HG03135 (cell line): Measurements from ENCODE around the gene TMEM222.

Source experiments
- ATAC-seq: cut with Tn5 transposase; IDR thresholded peaks from one replicate; pipeline ENCODE4 v1.9.1; 2021; ENCODE audit warnings: mild to moderate bottlenecking, moderate library complexity; ENCODE audit not compliant: unreplicated experiment

TMEM222 gene

GRCh38 chr1:27358038-27358927, 36.3 kb downstream of the TMEM222 start:
- ATAC-seq, result no peak

- ATAC-seq, result no peak
These were observed 37.0 kb downstream of the TMEM222 start for GRCh38 chr1:27358928-27359313.

- ATAC-seq, result no peak
These were observed 37.8 kb downstream of the TMEM222 start for GRCh38 chr1:27359822-27360158.

GRCh38 chr1:27360159-27361043, 38.4 kb downstream of the TMEM222 start:
- no peak for ATAC-seq

- no peak for ATAC-seq
These were observed 39.1 kb downstream of the TMEM222 start for GRCh38 chr1:27361044-27361402.

- no peak for ATAC-seq
These were observed 39.6 kb downstream of the TMEM222 start for GRCh38 chr1:27361553-27361952.

- ATAC-seq, result no peak
These were observed 42.1 kb downstream of the TMEM222 start for GRCh38 chr1:27363766-27364695.

GRCh38 chr1:27364696-27365371, 42.9 kb downstream of the TMEM222 start:
- no peak for ATAC-seq

- peak; percentile 51 for ATAC-seq
These were observed 43.6 kb downstream of the TMEM222 start for GRCh38 chr1:27365372-27366112.

- peak; percentile 39 for ATAC-seq
These were observed 44.1 kb downstream of the TMEM222 start for GRCh38 chr1:27366113-27366410.

- peak; percentile 21 for ATAC-seq
These were observed 44.6 kb downstream of the TMEM222 start, which contains the start of gene MAP3K6 for GRCh38 chr1:27366411-27367159. Gene MAP3K6 (minus strand): TSS chr1:27366961. CDS start chr1:27366597, 364 bp downstream.

GRCh38 chr1:27367160-27367650, 45.2 kb downstream of the TMEM222 start:
- ATAC-seq, result no peak

GRCh38 chr1:27368869-27369582, 47.1 kb downstream of the TMEM222 start:
- ATAC-seq, result no peak

GRCh38 chr1:27372022-27372807, 50.3 kb downstream of the TMEM222 start:
- no peak for ATAC-seq

- ATAC-seq, result no peak
These were observed 51.1 kb downstream of the TMEM222 start for GRCh38 chr1:27372808-27373690.

GRCh38 chr1:27374362-27375086, 52.6 kb downstream of the TMEM222 start, which contains the start of gene FCN3:
Gene FCN3 (minus strand): TSS chr1:27374824. CDS start chr1:27374818, 6 bp downstream.
- no peak for ATAC-seq
